ENCODE measurements around the gene PSD4.

PSD4 gene

DNA sequence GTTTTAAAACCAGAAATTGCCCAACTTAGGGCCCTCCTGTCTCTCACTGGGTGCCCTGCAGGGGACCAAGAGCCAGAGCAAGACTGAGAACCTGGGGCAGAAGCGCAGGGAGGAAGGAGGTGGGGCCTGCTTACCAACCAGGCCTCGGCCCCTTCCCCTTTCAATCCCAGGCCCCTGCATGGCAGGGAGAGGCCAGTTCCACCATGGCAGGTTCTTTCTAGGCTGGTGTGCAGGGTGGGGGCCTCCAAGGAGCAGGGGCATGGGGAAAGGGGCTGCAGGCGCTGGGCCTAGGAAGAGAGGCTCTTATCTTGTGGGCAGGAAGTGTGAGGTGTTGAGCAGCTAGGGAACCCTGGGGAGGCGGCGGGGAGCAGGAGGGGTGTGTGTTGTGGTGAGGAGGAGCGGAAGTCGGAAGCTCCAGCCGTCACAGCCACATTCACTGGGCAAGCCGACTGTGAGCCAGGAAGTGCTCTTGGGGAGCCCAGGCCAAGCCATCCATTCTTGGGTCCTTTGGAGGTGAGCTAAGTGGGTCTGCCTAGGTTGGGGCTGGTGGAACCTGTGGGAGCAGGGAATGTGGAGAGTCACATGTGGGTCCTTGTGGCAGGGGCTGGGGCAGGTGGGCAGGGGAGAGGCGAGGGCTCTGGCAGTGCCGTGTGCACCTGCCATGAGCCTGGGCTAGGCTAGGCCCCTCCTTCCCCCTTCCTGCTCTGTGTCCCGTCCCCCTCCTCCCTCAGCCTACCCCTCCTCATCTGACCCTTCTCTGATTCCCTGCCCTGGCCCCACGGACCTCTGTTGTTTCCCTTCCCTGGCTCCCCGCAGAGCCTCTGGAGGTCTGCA, at the start of gene PSD4:
Gene PSD4 (plus strand): TSS at position 430 of the 834 bp plus-strand sequence. CDS start 8,486 bp downstream, outside the sequence.
- DNase-seq: no peak
- Histone ChIP-seq H3K36me3 (no peaks in the 10 kb centered on the region), H3K27me3 (ENCODE audit: insufficient read depth, low read depth, severe bottlenecking) (no peaks in the 10 kb centered on the region), H3K4me3 (ENCODE audit: low read depth, low read length) (no peak within 1 kb of the TSS), H3K9me3 (ENCODE audit: severe bottlenecking) (no peaks in the 10 kb centered on the region), H3K27ac (no peak within 1 kb of the TSS)
- TF ChIP-seq, protein P1, sequence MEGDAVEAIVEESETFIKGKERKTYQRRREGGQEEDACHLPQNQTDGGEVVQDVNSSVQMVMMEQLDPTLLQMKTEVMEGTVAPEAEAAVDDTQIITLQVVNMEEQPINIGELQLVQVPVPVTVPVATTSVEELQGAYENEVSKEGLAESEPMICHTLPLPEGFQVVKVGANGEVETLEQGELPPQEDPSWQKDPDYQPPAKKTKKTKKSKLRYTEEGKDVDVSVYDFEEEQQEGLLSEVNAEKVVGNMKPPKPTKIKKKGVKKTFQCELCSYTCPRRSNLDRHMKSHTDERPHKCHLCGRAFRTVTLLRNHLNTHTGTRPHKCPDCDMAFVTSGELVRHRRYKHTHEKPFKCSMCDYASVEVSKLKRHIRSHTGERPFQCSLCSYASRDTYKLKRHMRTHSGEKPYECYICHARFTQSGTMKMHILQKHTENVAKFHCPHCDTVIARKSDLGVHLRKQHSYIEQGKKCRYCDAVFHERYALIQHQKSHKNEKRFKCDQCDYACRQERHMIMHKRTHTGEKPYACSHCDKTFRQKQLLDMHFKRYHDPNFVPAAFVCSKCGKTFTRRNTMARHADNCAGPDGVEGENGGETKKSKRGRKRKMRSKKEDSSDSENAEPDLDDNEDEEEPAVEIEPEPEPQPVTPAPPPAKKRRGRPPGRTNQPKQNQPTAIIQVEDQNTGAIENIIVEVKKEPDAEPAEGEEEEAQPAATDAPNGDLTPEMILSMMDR (IDR thresholded peaks at IDR 0.05; ENCODE audit: low read depth, low read length): no peak

DNA sequence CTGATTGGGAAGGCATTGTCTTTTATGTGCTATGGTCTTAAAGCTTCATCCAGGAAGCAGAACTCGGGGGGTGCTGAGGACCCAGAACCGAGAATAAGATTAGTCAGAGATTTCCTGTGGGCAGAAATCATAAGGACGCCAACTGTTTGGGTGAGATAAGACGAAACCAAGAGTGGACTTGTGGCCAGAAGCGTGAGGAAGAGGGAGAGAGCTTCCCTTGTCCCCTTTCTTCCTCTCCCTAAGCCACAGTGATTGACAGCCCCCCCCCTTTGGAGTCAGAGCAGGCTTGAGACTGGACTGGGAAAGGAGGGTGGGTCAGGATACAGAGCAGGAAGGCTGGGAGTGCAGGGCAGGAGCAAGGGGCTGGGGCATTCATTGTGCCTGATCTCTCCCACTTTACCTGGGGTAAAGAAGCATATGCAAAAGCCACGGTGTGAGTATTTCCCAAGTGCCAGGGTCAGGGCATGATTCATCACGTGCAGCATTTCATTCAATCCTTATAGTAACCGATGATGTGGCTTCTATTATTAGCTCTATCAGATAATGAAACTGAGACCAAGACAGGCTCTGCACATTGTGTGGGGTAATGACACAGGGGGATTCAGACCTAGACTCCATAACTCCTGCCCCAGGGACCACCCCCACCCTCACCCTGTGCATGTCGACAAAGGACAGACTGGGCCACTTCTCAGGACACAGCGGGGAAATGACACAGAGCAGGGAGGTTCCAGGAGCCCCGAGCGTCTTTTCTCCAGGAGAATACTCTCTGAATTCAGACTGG, 49.4 kb upstream of the PSD4 start:
- TF ChIP-seq, protein P1 (IDR thresholded peaks at IDR 0.05; ENCODE audit: low read depth, low read length): no peak
- no peak for DNase-seq
- Histone ChIP-seq H3K36me3 (no peaks in the 10 kb centered on the region), H3K4me3 (ENCODE audit: low read depth, low read length) (no peak overlapping the region), H3K27me3 (ENCODE audit: insufficient read depth, low read depth, severe bottlenecking) (no peaks in the 10 kb centered on the region), H3K27ac (no peak overlapping the region), H3K9me3 (ENCODE audit: severe bottlenecking) (no peaks in the 10 kb centered on the region)

DNA sequence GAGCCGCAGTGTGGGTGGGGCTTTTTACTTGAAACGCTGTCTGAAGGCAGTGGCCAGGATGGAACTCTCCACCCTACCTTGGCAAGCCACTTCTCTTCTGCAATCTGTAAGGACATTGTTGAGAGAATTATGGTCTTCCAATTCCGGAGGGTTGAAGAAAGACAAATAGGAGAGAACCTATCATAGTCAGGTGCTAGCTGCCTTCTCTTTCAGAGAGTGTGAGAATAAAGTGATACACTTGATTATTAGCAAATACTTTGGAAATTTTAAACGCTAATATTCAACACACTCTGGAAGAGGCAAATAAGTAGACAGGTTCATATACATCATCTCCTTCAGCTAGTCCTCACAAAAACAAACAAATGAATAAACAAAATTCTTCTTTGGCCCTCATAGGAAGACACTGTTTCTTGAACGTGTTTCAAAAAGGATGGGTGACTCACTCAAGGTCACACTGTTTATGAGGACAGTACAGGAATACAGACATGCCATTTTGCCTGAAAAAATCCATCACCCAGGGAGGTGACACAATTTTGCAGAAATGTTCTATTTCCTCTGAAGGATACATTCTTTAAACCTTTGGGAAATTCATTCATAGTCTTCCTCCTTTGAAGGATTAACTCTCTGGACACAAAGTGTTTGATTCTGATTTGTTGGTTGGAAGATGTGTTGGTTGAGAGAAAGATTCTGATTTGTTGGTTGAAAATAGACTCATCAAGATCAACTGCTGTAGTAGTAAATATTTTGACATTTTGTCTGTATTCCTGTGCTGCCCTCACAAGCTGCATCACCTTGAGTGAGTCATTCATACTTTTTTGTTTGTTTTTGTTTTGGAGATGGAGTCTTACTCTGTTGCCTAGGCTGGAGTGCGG, 48.6 kb upstream of the PSD4 start:
- Histone ChIP-seq H3K4me3 (ENCODE audit: low read depth, low read length) (no peak overlapping the region), H3K27ac (no peak overlapping the region), H3K9me3 (ENCODE audit: severe bottlenecking) (no peaks in the 10 kb centered on the region), H3K36me3 (no peaks in the 10 kb centered on the region), H3K27me3 (ENCODE audit: insufficient read depth, low read depth, severe bottlenecking) (no peaks in the 10 kb centered on the region)
- TF ChIP-seq, protein P1 (IDR thresholded peaks at IDR 0.05; ENCODE audit: low read depth, low read length): no peak
- DNase-seq: no peak

DNA sequence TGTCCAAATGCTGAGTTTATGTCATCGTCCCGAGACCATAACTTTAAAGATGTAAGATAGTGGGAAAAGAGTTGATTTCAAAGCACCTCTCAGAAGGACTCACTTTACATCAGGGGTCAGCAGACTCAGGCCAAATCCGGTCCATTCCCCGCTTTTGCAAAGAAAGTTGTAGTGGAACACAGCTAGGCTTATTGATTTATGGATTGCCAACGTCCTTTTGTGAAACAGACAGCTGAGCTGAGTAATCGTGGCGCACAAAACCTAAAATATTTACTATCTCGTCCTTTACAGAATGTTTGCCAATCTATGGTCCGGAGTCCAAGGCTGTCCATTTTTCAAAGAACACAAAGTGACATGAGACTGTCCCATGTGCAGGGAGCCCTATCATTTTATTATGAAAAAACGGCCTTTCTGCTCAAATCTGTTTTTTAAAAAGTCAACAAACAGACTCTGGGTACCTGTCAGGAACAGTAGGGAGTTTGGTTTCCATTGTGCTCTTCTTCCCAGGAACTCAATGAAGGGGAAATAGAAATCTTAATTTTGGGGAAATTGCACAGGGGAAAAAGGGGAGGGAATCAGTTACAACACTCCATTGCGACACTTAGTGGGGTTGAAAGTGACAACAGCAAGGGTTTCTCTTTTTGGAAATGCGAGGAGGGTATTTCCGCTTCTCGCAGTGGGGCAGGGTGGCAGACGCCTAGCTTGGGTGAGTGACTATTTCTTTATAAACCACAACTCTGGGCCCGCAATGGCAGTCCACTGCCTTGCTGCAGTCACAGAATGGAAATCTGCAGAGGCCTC, 46.7 kb upstream of the PSD4 start, which contains the start of gene IL1RN:
Gene IL1RN (plus strand): TSS at position 754 of the 801 bp plus-strand sequence. CDS start 27 bp downstream, at position 781.
- no peak within 1 kb of the TSS for H3K4me3 ChIP-seq (ENCODE audit: low read depth, low read length)
- no peak within 1 kb of the TSS for H3K27ac ChIP-seq
- DNase-seq: no peak
- H3K27me3 ChIP-seq (ENCODE audit: insufficient read depth, low read depth, severe bottlenecking): no peaks in the 10 kb centered on the region
- H3K9me3 ChIP-seq (ENCODE audit: severe bottlenecking): no peaks in the 10 kb centered on the region
- no peaks in the 10 kb centered on the region for H3K36me3 ChIP-seq
- TF ChIP-seq, protein P1 (IDR thresholded peaks at IDR 0.05; ENCODE audit: low read depth, low read length): no peak
